Gastrocnemius medialis (tissue), 4 donors: Measurements from ENCODE around the gene KMO.

Experiments
- POLR2A ChIP-seq, 2 donors: fragments of 450-650 bp; IDR thresholded peaks; one replicate each; pipeline ENCODE4 v1.6.1; 2017; ENCODE audit warnings: antibody characterized with exemption in 2 of 2, mild to moderate bottlenecking in 2 of 2, moderate library complexity in 2 of 2
- TF ChIP-seq, protein P1 (sequence below), 5 experiments: fragments of 450-650 bp in 3 of 5; fragments of 200-600 bp in 2 of 5; sonication (generic) in 2 of 5; IDR thresholded peaks in 4 of 5; conservative IDR thresholded peaks in 1 of 5; 1 replicate in 4 of 5; 2 replicates in 1 of 5; pipeline ENCODE4 v1.5.1; 2016 to 2019; ENCODE audit warnings: antibody characterized with exemption in 5 of 5, mild to moderate bottlenecking in 3 of 5, moderate library complexity in 3 of 5

DNA sequence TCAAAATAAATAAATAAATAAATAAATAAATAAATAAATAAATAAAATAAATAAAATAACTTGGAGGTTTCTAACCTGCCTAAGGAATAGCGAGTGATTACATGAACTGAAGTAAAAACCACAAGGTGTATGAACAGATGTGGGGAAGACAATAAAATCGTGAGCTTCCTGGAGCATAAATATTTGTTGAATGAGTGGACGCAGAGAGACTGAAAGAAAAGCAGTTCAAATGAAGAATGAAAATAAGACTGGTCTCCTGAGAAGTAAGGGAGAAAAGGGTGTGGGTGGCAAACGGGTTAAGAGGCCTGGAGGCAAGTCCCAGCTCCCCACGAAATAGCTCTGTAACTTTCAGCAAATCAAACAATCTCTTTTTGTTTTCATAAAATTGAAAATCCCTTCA lies 74.4 kb downstream of the KMO start:
- TF ChIP-seq, protein P1, sequence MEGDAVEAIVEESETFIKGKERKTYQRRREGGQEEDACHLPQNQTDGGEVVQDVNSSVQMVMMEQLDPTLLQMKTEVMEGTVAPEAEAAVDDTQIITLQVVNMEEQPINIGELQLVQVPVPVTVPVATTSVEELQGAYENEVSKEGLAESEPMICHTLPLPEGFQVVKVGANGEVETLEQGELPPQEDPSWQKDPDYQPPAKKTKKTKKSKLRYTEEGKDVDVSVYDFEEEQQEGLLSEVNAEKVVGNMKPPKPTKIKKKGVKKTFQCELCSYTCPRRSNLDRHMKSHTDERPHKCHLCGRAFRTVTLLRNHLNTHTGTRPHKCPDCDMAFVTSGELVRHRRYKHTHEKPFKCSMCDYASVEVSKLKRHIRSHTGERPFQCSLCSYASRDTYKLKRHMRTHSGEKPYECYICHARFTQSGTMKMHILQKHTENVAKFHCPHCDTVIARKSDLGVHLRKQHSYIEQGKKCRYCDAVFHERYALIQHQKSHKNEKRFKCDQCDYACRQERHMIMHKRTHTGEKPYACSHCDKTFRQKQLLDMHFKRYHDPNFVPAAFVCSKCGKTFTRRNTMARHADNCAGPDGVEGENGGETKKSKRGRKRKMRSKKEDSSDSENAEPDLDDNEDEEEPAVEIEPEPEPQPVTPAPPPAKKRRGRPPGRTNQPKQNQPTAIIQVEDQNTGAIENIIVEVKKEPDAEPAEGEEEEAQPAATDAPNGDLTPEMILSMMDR (IDR thresholded peaks at IDR 0.05 in 4 of 5, conservative IDR thresholded peaks at IDR 0.05 in 1 of 5): no peak
- no peak for TF ChIP-seq POLR2A (IDR thresholded peaks at IDR 0.05)
